OCI-LY1 (cell line): ENCODE results near the gene PDXP.

Experiments
- H2AFZ ChIP-seq: fragments of 200-600 bp; sonication (generic), shearing (Covaris generic); 2 replicates; pipeline ENCODE4 v1.6.0; 2014; ENCODE audit warnings: antibody characterized with exemption, mild to moderate bottlenecking, low read length
- H3F3A ChIP-seq: fragments of 200-600 bp; sonication (generic), shearing (Covaris generic); 2 replicates; pipeline ENCODE4 v1.6.0; 2014; ENCODE audit warnings: mild to moderate bottlenecking, antibody characterized with exemption, low read length, moderate library complexity; ENCODE audit not compliant: insufficient read depth
- H3K27ac ChIP-seq: fragments of 200-600 bp; sonication (generic); 2 replicates; pipeline ENCODE4 v1.5.1; 2014; ENCODE audit warnings: low read length, mixed run types, mild to moderate bottlenecking, low read depth; ENCODE audit not compliant: poor library complexity, severe bottlenecking
- H3K27me3 ChIP-seq: fragments of 200-600 bp; sonication (generic); 2 replicates; pipeline ENCODE4 v1.6.0; 2014; ENCODE audit warnings: antibody characterized with exemption, mild to moderate bottlenecking, low read length, moderate library complexity; ENCODE audit not compliant: insufficient read depth
- H3K36me3 ChIP-seq: fragments of 200-600 bp; sonication (generic); 2 replicates; pipeline ENCODE4 v1.6.1; 2014; ENCODE audit warnings: mild to moderate bottlenecking, antibody characterized with exemption, low read length, moderate library complexity, mixed read lengths; ENCODE audit not compliant: insufficient read depth
- H3K4me1 ChIP-seq: fragments of 200-600 bp; sonication (generic); 2 replicates; pipeline ENCODE4 v1.5.1; 2014; ENCODE audit warnings: mild to moderate bottlenecking, low read length, moderate library complexity; ENCODE audit not compliant: insufficient read depth, severe bottlenecking
- H3K4me2 ChIP-seq: fragments of 200-600 bp; sonication (generic), shearing (Covaris generic); 2 replicates; pipeline ENCODE4 v1.6.1; 2014; ENCODE audit warnings: low read length
- H3K4me3 ChIP-seq: fragments of 200-600 bp; sonication (generic); 2 replicates; pipeline ENCODE4 v1.5.1; 2014; ENCODE audit warnings: low read length, low read depth, mild to moderate bottlenecking, mixed read lengths; ENCODE audit not compliant: poor library complexity, severe bottlenecking
- H3K79me2 ChIP-seq: fragments of 200-600 bp; shearing (Covaris generic); 2 replicates; pipeline ENCODE4 v1.6.1; 2016; ENCODE audit warnings: mixed run types, low read length, mixed read lengths; ENCODE audit not compliant: insufficient read depth
- H3K9ac ChIP-seq: fragments of 200-600 bp; sonication (generic), shearing (Covaris generic); 2 replicates; pipeline ENCODE4 v1.6.1; 2014; ENCODE audit warnings: mild to moderate bottlenecking, low read length, mixed read lengths
- H3K9me2 ChIP-seq: fragments of 200-600 bp; sonication (generic), shearing (Covaris generic); 2 replicates; pipeline ENCODE4 v1.6.1; 2014; ENCODE audit warnings: low read depth, mild to moderate bottlenecking, low read length, mixed read lengths
- H3K9me3 ChIP-seq: fragments of 200-600 bp; shearing (Covaris generic); 2 replicates; pipeline ENCODE4 v1.6.1; 2014; ENCODE audit warnings: low read length, mixed read lengths
- H4K20me1 ChIP-seq: fragments of 200-600 bp; sonication (generic), shearing (Covaris generic); 2 replicates; pipeline ENCODE4 v1.6.0; 2016; ENCODE audit warnings: mild to moderate bottlenecking, low read length; ENCODE audit not compliant: insufficient read depth
- CTCF ChIP-seq: fragments of 200-600 bp; sonication (generic), shearing (Covaris generic); IDR thresholded peaks from 2 replicates; pipeline ENCODE4 v1.5.1; 2017; ENCODE audit warnings: mild to moderate bottlenecking, antibody characterized with exemption, low read length, moderate library complexity, mixed read lengths
- EZH2 ChIP-seq: fragments of 200-600 bp; sonication (generic), shearing (Covaris generic); IDR thresholded peaks from 2 replicates; pipeline ENCODE4 v1.8.0; 2017; ENCODE audit warnings: borderline replicate concordance, mixed run types, mild to moderate bottlenecking, antibody characterized with exemption, low read length, moderate library complexity, mixed read lengths

Gene PDXP

GRCh38 chr22:37711490-37711889, 53.0 kb downstream of the PDXP start:
- Histone ChIP-seq H3K27ac (no peak overlapping the region), H3K36me3 (no peaks in the 10 kb centered on the region; the same call in 1 of the 2 replicates), H3K4me2 (no peak overlapping the region), H3K9me3 (no peaks in the 10 kb centered on the region), H3K79me2 (no peaks in the 10 kb centered on the region), H4K20me1 (no peaks in the 10 kb centered on the region), H3K9ac (no peak overlapping the region), H3F3A (no peaks in the 10 kb centered on the region), H3K4me3 (no peak overlapping the region), H3K4me1 (peaks cover 15% of the 10 kb centered on the region), H2AFZ (no peak overlapping the region), H3K9me2 (no peaks in the 10 kb centered on the region), H3K27me3 (no peaks in the 10 kb centered on the region)
- TF ChIP-seq EZH2 (no peak), CTCF (no peak)

- Histone ChIP-seq H3K79me2 (no peaks in the 10 kb centered on the region), H3F3A (no peaks in the 10 kb centered on the region), H3K9ac (no peak overlapping the region), H3K36me3 (no peaks in the 10 kb centered on the region; the same call in 1 of the 2 replicates), H2AFZ (no peak overlapping the region), H3K9me2 (no peaks in the 10 kb centered on the region), H3K27ac (no peak overlapping the region), H3K27me3 (no peaks in the 10 kb centered on the region), H4K20me1 (no peaks in the 10 kb centered on the region), H3K4me1 (peaks cover 8% of the 10 kb centered on the region), H3K9me3 (no peaks in the 10 kb centered on the region), H3K4me2 (no peak overlapping the region), H3K4me3 (no peak overlapping the region)
- no peak for TF ChIP-seq CTCF
- TF ChIP-seq EZH2: no peak
These were observed 55.2 kb downstream of the PDXP start for GRCh38 chr22:37713761-37714160.

- Histone ChIP-seq H3K79me2 (no peaks in the 10 kb centered on the region), H2AFZ (no peak overlapping the region), H3K36me3 (no peaks in the 10 kb centered on the region; the same call in 1 of the 2 replicates), H3K9me2 (no peaks in the 10 kb centered on the region), H3F3A (no peaks in the 10 kb centered on the region), H3K27ac (no peak overlapping the region), H4K20me1 (no peaks in the 10 kb centered on the region), H3K4me2 (no peak overlapping the region), H3K9me3 (no peaks in the 10 kb centered on the region), H3K27me3 (no peaks in the 10 kb centered on the region), H3K4me3 (no peak overlapping the region), H3K9ac (no peak overlapping the region), H3K4me1 (peaks cover 7% of the 10 kb centered on the region)
- TF ChIP-seq CTCF (no peak), EZH2 (no peak)
These were observed 56.1 kb downstream of the PDXP start for GRCh38 chr22:37714634-37715033.
